Measurements from ENCODE around the gene PPAT.
"Not testable (repeated sequence)": the region's sequence is repeated elsewhere in the genome, so short reads cannot be mapped to it uniquely, and the experiment has no call there.

PPAT gene

GRCh38 chr4:56374956-56375355 lies 60.5 kb downstream of the PPAT start:
- no peak overlapping the region for H3K9ac ChIP-seq (ENCODE audit: low read length)
- no peak overlapping the region for H3K4me3 ChIP-seq (ENCODE audit: low read length)
- no peaks in the 10 kb centered on the region for H3K27me3 ChIP-seq (replicated peaks; ENCODE audit: control insufficient read depth, insufficient read depth, low read length)
- peaks cover 21% of the 10 kb centered on the region for H3K36me3 ChIP-seq (ENCODE audit: control insufficient read depth, insufficient read depth, low read length, severe bottlenecking)
- no peak for DNase-seq (ENCODE audit: low read depth)
- peaks cover 6% of the 10 kb centered on the region for H3K4me1 ChIP-seq (ENCODE audit: control insufficient read depth, insufficient read depth, low read length)
- H3K9me3 ChIP-seq (ENCODE audit: control insufficient read depth, low read length): no peaks in the 10 kb centered on the region

GRCh38 chr4:56372774-56373173 lies 62.6 kb downstream of the PPAT start:
- no peak overlapping the region for H3K9ac ChIP-seq (ENCODE audit: low read length)
- peaks cover 6% of the 10 kb centered on the region for H3K4me1 ChIP-seq (ENCODE audit: control insufficient read depth, insufficient read depth, low read length)
- H3K4me3 ChIP-seq (ENCODE audit: low read length): no peak overlapping the region
- H3K36me3 ChIP-seq (ENCODE audit: control insufficient read depth, insufficient read depth, low read length, severe bottlenecking): peaks cover 22% of the 10 kb centered on the region
- DNase-seq (ENCODE audit: low read depth): no peak
- H3K9me3 ChIP-seq (ENCODE audit: control insufficient read depth, low read length): no peaks in the 10 kb centered on the region
- H3K27me3 ChIP-seq (replicated peaks; ENCODE audit: control insufficient read depth, insufficient read depth, low read length): no peaks in the 10 kb centered on the region

GRCh38 chr4:56371426-56372220 lies 63.8 kb downstream of the PPAT start:
- Histone ChIP-seq H3K4me1 (ENCODE audit: control insufficient read depth, insufficient read depth, low read length) (peaks cover 6% of the 10 kb centered on the region), H3K27me3 (replicated peaks; ENCODE audit: control insufficient read depth, insufficient read depth, low read length) (no peaks in the 10 kb centered on the region), H3K4me3 (ENCODE audit: low read length) (no peak overlapping the region), H3K9ac (ENCODE audit: low read length) (no peak overlapping the region), H3K36me3 (ENCODE audit: control insufficient read depth, insufficient read depth, low read length, severe bottlenecking) (peaks cover 22% of the 10 kb centered on the region), H3K9me3 (ENCODE audit: control insufficient read depth, low read length) (no peaks in the 10 kb centered on the region)
- DNase-seq (ENCODE audit: low read depth): no peak

- DNase-seq (ENCODE audit: low read depth): no peak
- Histone ChIP-seq H3K9me3 (ENCODE audit: control insufficient read depth, low read length) (no peaks in the 10 kb centered on the region), H3K9ac (ENCODE audit: low read length) (no peak overlapping the region)
Measured at GRCh38 chr4:56370377-56370776, 65.0 kb downstream of the PPAT start.

GRCh38 chr4:56362981-56363380 lies 72.4 kb downstream of the PPAT start:
- H3K9me3 ChIP-seq (ENCODE audit: control insufficient read depth, low read length); H3K36me3 ChIP-seq (ENCODE audit: control insufficient read depth, insufficient read depth, low read length, severe bottlenecking); H3K9ac ChIP-seq (ENCODE audit: low read length); H3K4me3 ChIP-seq (ENCODE audit: low read length); H3K4me1 ChIP-seq (ENCODE audit: control insufficient read depth, insufficient read depth, low read length); H3K27me3 ChIP-seq (replicated peaks; ENCODE audit: control insufficient read depth, insufficient read depth, low read length); DNase-seq (ENCODE audit: low read depth): not testable (repeated sequence)

More at GRCh38 chr4:56370377-56370776, 65.0 kb downstream of the PPAT start:
- Histone ChIP-seq H3K27me3 (replicated peaks; ENCODE audit: control insufficient read depth, insufficient read depth, low read length) (no peaks in the 10 kb centered on the region), H3K36me3 (ENCODE audit: control insufficient read depth, insufficient read depth, low read length, severe bottlenecking) (peaks cover 22% of the 10 kb centered on the region), H3K4me3 (ENCODE audit: low read length) (no peak overlapping the region), H3K4me1 (ENCODE audit: control insufficient read depth, insufficient read depth, low read length) (peaks cover 6% of the 10 kb centered on the region)

- H3K4me1 ChIP-seq (ENCODE audit: control insufficient read depth, insufficient read depth, low read length): no peaks in the 10 kb centered on the region
- H3K9me3 ChIP-seq (ENCODE audit: control insufficient read depth, low read length): no peaks in the 10 kb centered on the region
- peaks cover 24% of the 10 kb centered on the region for H3K36me3 ChIP-seq (ENCODE audit: control insufficient read depth, insufficient read depth, low read length, severe bottlenecking)
- H3K4me3 ChIP-seq (ENCODE audit: low read length): no peak overlapping the region
- DNase-seq (ENCODE audit: low read depth): no peak
- no peaks in the 10 kb centered on the region for H3K27me3 ChIP-seq (replicated peaks; ENCODE audit: control insufficient read depth, insufficient read depth, low read length)
- H3K9ac ChIP-seq (ENCODE audit: low read length): no peak overlapping the region
Measured at GRCh38 chr4:56360071-56360470, 75.3 kb downstream of the PPAT start.

- H3K9ac ChIP-seq (ENCODE audit: low read length): no peak overlapping the region
- DNase-seq (ENCODE audit: low read depth): no peak
- peaks cover 42% of the 10 kb centered on the region for H3K36me3 ChIP-seq (ENCODE audit: control insufficient read depth, insufficient read depth, low read length, severe bottlenecking)
- no peaks in the 10 kb centered on the region for H3K27me3 ChIP-seq (replicated peaks; ENCODE audit: control insufficient read depth, insufficient read depth, low read length)
- H3K4me3 ChIP-seq (ENCODE audit: low read length): no peak overlapping the region
- H3K9me3 ChIP-seq (ENCODE audit: control insufficient read depth, low read length): no peaks in the 10 kb centered on the region
- no peaks in the 10 kb centered on the region for H3K4me1 ChIP-seq (ENCODE audit: control insufficient read depth, insufficient read depth, low read length)
Measured at GRCh38 chr4:56356650-56357049, 78.8 kb downstream of the PPAT start.

GRCh38 chr4:56348576-56348975 lies 86.8 kb downstream of the PPAT start:
- H3K4me1 ChIP-seq (ENCODE audit: control insufficient read depth, insufficient read depth, low read length): no peaks in the 10 kb centered on the region
- H3K27me3 ChIP-seq (replicated peaks; ENCODE audit: control insufficient read depth, insufficient read depth, low read length): no peaks in the 10 kb centered on the region
- H3K9me3 ChIP-seq (ENCODE audit: control insufficient read depth, low read length): no peaks in the 10 kb centered on the region
- DNase-seq (ENCODE audit: low read depth): no peak
- peaks cover 48% of the 10 kb centered on the region for H3K36me3 ChIP-seq (ENCODE audit: control insufficient read depth, insufficient read depth, low read length, severe bottlenecking)
- H3K4me3 ChIP-seq (ENCODE audit: low read length): no peak overlapping the region
- no peak overlapping the region for H3K9ac ChIP-seq (ENCODE audit: low read length)

GRCh38 chr4:56345458-56345857 lies 90.0 kb downstream of the PPAT start:
- H3K36me3 ChIP-seq (ENCODE audit: control insufficient read depth, insufficient read depth, low read length, severe bottlenecking): peaks cover 42% of the 10 kb centered on the region
- H3K9ac ChIP-seq (ENCODE audit: low read length): no peak overlapping the region
- no peaks in the 10 kb centered on the region for H3K27me3 ChIP-seq (replicated peaks; ENCODE audit: control insufficient read depth, insufficient read depth, low read length)
- H3K4me3 ChIP-seq (ENCODE audit: low read length): no peak overlapping the region
- no peaks in the 10 kb centered on the region for H3K4me1 ChIP-seq (ENCODE audit: control insufficient read depth, insufficient read depth, low read length)
- DNase-seq (ENCODE audit: low read depth): peak; percentile 8
- H3K9me3 ChIP-seq (ENCODE audit: control insufficient read depth, low read length): no peaks in the 10 kb centered on the region
